ENCODE measurements around the gene CTAGE1.
"Not testable (repeated sequence)": the region's sequence is repeated elsewhere in the genome, so short reads cannot be mapped to it uniquely, and the experiment has no call there.

CTAGE1 gene

DNA sequence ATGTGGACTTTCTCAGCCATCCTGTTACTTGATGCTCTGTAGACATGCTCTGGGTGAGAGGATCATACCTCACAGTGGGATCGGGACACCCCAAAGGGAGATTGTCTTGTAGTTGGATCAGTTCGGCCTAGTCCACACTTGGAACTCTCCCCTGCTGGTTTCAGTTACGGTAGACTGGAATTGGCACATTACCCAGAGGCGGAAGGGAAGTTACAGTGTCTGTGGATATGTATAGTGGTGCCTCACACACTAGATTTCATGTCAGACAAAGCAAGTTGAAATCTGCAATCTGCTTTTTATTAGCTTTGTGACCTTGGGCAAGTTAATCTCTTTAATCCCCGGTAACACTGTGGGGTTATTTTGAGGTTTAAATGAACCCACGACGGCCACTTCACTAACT, 16.2 kb upstream of the CTAGE1 start:
- no peak for DNase-seq

- DNase-seq, result no peak
These were observed 15.0 kb upstream of the CTAGE1 start for GRCh38 chr18:22432657-22433137.

DNA sequence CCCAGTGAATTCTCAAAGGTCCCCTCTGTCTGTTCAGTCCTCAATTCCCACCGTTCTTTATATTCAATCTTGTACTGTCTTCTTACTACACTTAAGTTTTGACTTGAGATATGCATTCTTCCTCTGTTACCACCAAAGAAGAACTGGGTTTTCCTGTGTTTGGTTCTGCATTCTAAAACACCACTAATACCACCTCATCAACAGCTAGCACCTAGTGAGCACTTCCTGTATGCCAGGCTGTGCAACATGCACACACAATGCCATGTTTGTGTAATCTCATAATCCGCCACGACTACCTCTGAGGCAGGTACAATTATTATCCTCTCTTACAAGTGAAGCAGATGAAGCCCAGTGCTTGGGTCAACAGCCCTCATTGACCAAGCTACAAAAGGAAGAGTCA, 11.8 kb upstream of the CTAGE1 start:
- peak; percentile 3 for DNase-seq

GRCh38 chr18:22428672-22429071, 11.0 kb upstream of the CTAGE1 start:
- no peak for DNase-seq

GRCh38 chr18:22427822-22428549, 10.3 kb upstream of the CTAGE1 start:
- DNase-seq, result no peak

GRCh38 chr18:22424565-22424963, 6.8 kb upstream of the CTAGE1 start:
- no peak for DNase-seq

GRCh38 chr18:22423878-22424564, 6.3 kb upstream of the CTAGE1 start:
- no peak for DNase-seq

DNA sequence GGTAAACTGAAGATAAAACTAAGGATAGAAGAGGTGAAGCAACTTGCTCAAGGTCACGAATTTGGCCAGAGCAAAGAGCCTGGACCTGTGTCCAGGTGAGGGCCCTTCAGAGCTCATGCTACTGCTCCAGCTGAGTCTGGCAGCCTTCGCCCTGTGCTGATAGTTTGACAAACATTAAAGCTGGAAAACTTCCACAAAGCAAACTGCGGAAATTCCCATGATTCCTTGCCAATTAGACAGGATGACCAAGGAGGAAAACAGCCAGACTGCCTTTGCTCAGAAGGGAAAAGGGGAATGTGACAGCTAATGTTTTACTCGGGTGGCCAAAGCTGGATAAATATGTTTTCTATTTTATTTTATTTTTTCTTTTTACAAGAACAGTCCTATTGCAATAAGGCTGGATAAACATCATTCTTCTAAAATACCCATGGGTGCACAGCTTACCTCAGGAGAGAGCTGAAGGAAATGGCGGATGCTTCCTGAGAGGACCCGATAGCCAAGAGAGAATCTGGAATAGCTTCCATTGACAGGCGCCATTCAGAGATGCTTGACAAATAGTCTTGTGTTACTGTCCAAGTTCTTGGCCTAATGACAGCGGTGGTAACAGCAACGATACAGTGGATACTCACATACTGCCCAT, 5.3 kb upstream of the CTAGE1 start:
- no peak for DNase-seq

- DNase-seq, result no peak
These were observed 2.9 kb upstream of the CTAGE1 start for GRCh38 chr18:22420652-22421051.

- DNase-seq, result no peak
These were observed 5.4 kb downstream of the CTAGE1 start for GRCh38 chr18:22412176-22412911.

GRCh38 chr18:22411446-22411845, 6.3 kb downstream of the CTAGE1 start:
- no peak for DNase-seq

GRCh38 chr18:22410126-22410525, 7.6 kb downstream of the CTAGE1 start:
- DNase-seq, result no peak

GRCh38 chr18:22409445-22409844, 8.3 kb downstream of the CTAGE1 start:
- no peak for DNase-seq

- peak; percentile 21 for DNase-seq
These were observed 9.7 kb downstream of the CTAGE1 start for GRCh38 chr18:22408059-22408458.

DNA sequence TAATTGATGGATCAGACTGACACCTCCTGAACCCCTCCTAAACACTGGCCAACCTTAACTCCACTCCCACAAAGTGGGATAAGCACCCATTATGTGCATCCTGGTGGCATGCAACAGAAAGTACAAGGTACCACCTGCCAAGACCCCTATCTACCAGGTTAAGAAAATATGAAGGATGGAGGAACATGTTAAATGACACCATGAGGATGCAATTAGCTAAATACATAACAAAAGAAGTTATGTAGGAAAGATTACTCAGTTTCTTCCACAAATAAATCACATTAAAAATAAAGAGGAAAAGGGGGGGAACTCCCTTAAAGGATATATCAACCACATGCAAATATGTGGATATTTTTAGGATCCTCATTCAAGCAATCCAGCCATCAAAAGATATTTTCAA, 12.6 kb downstream of the CTAGE1 start:
- DNase-seq, result no peak

DNA sequence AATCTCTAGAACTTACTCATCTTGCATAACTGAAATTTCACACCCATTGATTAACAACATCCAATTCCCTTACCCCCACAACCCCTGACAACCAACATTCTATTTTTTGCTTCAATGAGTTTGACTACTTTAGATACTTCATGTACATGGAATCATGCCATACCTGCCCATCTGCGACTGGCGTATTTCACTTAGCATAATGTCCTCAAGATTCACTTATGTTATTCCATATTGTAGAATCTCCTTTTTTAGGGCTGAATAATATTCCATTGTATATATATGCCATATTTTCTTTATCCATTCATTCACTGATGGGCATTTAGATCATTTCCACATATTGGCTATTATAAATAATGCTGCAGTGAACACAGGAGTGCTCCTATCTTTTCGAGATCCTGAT, 13.8 kb downstream of the CTAGE1 start:
- DNase-seq, result no peak

GRCh38 chr18:22399949-22400348, 17.8 kb downstream of the CTAGE1 start:
- DNase-seq, result no peak

- no peak for DNase-seq
These were observed 19.3 kb downstream of the CTAGE1 start for GRCh38 chr18:22398464-22398863.

DNA sequence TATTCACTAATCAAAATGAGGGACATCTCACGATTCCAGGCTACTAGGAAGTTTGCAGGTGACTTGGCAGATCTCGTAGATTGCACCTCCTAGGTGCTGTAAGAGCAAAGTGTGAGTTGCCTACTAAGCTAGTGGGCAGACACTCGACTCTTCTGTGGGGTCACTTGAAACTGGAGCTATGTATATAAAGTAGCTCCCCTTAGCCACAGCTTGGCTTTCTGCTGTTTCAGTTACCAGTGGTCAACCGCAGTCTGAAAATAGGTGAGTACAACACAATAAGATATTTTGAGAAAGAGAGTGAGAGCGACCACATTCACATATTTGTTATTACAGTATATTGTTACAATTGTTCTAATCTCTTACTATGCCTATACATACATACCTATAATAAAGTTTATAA, 23.3 kb downstream of the CTAGE1 start:
- DNase-seq, result no peak

DNA sequence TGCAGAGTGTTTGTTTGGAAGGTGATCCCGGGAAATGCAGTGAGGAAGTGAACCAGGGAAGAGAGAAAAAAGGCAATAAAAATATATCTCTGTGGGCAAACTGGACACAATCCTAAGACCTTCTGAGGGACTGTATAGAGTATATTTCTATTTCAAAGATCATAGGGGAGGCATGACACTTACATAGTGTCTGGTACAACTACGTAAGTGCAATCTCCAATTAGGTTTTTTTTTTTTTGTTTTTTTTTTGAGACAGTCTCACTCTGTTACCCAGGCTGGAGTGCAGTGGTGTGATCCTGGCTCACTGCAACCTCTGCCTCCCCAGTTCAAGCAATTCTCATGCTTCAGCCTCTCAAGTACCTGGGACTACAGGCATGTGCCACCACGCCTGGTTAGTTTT, 24.6 kb downstream of the CTAGE1 start:
- not testable (repeated sequence) for DNase-seq

GRCh38 chr18:22391407-22392345, 26.0 kb downstream of the CTAGE1 start:
- peak; percentile 62 for DNase-seq

DNA sequence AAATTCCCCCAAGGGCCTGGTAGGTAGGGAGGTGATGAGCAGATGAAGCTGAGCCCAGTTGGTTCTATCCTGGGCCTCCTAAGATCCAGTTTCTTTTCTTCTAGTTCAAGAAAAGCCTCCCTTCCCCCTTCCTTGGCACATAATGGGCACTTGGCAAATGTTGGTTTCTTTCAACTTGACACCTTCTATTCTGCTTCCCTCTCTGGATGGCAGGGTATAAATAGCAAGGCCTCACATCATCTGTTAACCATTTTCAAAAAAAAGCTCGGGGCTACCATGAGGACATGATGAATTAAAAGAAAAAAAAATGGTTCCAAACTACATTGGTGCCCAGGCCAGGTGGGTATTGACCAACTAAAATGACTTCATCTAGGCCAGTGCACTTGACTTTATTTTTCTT, 29.9 kb downstream of the CTAGE1 start:
- no peak for DNase-seq

All from CD4-positive, alpha-beta T cell treated with Interleukin-21 for 1 hour (primary cell).